GM12872 (cell line): ENCODE results near the gene PECR.

ENCODE experiments used
- TF ChIP-seq, protein P1 (sequence below): IDR thresholded peaks from 3 replicates; pipeline ENCODE4 v1.5.1; 2011; ENCODE audit warnings: low read depth, mild to moderate bottlenecking, low read length, moderate library complexity; ENCODE audit not compliant: insufficient read depth

Gene PECR

GRCh38 chr2:216084547-216084946 is 2.9 kb upstream of the PECR start:
- TF ChIP-seq, protein P1, sequence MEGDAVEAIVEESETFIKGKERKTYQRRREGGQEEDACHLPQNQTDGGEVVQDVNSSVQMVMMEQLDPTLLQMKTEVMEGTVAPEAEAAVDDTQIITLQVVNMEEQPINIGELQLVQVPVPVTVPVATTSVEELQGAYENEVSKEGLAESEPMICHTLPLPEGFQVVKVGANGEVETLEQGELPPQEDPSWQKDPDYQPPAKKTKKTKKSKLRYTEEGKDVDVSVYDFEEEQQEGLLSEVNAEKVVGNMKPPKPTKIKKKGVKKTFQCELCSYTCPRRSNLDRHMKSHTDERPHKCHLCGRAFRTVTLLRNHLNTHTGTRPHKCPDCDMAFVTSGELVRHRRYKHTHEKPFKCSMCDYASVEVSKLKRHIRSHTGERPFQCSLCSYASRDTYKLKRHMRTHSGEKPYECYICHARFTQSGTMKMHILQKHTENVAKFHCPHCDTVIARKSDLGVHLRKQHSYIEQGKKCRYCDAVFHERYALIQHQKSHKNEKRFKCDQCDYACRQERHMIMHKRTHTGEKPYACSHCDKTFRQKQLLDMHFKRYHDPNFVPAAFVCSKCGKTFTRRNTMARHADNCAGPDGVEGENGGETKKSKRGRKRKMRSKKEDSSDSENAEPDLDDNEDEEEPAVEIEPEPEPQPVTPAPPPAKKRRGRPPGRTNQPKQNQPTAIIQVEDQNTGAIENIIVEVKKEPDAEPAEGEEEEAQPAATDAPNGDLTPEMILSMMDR: no peak

- TF ChIP-seq, protein P1: no peak
These were observed 2.1 kb upstream of the PECR start for GRCh38 chr2:216083464-216084281.

DNA sequence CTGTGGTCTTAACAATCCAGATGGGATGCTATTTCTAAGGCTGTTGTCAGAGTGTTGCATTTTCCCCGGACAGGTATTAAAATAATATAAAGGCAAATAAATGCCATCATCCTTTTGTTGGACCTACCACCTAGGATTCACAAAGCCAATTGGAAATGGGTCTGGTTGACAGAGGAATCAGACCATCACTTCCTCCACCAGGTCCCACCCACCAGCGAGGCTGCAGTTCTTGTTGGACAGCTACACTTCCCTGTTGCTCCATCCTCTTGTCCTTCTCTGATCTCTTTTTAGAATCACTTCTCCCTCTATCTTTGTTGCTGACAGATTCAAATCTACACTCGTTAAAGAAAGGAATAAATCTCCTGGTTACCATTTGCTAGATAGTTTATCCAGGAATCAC is 1.2 kb upstream of the PECR start:
- TF ChIP-seq, protein P1: no peak

GRCh38 chr2:216082117-216082711 is 605 bp upstream of the PECR start:
- TF ChIP-seq, protein P1: no peak

DNA sequence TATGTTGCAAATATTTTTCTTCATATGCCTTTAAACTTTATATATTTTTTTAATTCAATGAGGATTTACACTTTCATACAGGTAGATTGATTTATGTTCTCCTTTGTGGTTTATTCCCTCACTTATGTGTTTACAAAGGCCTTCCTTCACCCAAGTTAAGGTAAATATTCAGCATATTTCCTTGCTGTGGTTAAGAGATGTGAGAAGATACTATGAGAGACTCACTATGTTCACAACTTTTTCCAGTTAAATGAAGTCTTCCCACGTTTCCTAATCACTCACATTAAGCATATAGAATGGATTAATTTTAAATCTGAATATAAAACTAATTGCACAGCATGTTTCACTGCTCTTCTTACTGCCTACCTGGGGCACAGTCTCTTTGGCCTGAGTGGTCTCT is 597 bp downstream of the PECR start:
- TF ChIP-seq, protein P1: no peak

DNA sequence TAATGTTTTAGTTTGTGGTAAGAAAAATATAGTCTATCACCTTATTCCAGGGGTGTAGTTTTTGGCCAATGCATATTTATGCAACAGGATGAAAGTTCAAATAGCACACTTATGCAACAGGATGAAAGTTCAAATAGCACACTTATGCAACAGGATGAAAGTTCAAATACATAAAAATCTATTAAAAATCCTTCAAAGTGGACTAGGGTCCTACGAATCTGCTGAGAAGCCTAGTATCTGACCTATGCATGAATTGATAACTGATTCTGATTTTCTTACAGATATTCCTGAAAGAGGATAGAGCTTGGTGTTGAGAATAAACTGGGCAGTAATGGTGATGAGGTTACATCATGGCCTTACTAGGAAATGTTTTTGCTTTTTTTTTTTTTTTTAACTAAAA is 2.8 kb downstream of the PECR start:
- TF ChIP-seq, protein P1: no peak

DNA sequence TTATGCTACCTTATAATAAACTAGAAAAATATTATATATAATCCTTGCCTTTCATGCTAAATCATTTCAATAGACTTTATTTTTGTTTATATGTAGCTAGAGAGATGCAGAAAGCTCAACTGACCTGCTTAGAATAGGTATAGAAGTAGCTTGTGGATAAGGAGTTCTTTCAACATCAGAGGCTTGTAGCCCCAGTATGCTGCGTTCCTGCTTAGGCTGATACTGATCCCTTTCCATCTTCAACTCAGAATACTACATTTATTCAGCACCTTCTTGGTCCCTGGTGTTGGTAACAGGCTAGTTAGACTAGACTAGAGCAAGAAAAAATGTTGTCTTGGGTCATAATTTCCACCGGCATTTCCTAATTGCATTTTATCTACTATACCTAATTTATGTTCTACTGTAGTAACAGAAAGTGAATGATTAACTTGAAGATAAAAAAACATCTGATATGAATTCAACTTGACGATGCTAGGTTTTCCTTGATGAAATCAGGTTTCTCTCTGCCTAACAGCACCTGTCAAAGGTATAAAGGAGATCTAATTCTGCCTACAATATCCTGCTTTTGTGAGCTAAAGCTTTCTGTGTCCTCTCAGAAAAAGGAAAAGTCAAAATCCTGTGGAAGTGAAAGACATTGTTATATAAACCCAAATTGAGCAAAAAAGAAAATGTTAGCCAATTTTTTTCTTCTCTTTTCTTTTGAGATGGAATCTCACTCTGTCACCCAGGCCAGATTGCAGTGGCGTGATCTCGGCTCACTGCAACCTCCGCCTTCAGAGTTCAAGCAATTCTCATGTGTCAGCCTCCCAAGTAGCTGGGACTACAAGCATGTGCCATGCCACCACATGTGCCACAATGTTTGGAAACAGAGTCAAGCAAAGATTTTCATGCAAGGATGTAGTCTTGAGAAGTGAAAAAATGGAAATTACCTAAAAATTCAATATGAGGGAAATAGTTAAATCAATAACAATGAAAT is 5.8 kb downstream of the PECR start:
- TF ChIP-seq, protein P1: no peak
